SIG-M5 (cell line): ENCODE results near the gene TRIM72.
"Not testable (repeated sequence)": the region's sequence is repeated elsewhere in the genome, so short reads cannot be mapped to it uniquely, and the experiment has no call there.

Experiments
- DNase-seq: peaks from one replicate; lab custom pipeline; 2025; lab: John Stamatoyannopoulos, UW

TRIM72 gene

GRCh38 chr16:31190818-31191444 is 23.0 kb upstream of the TRIM72 start:
- DNase-seq = no peak

- DNase-seq = no peak
These were observed 22.1 kb upstream of the TRIM72 start for GRCh38 chr16:31191697-31192428.

- no peak for DNase-seq
These were observed 20.9 kb upstream of the TRIM72 start for GRCh38 chr16:31192856-31193642.

- no peak for DNase-seq
These were observed 20.0 kb upstream of the TRIM72 start for GRCh38 chr16:31193874-31194273.

GRCh38 chr16:31194898-31195297 is 19.0 kb upstream of the TRIM72 start:
- no peak for DNase-seq

GRCh38 chr16:31195861-31196260 is 18.1 kb upstream of the TRIM72 start:
- DNase-seq = not testable (repeated sequence)

GRCh38 chr16:31196324-31197088 is 17.4 kb upstream of the TRIM72 start:
- no peak for DNase-seq

- no peak for DNase-seq
These were observed 15.6 kb upstream of the TRIM72 start for GRCh38 chr16:31198207-31198882.

GRCh38 chr16:31199430-31200041 is 14.4 kb upstream of the TRIM72 start:
- no peak for DNase-seq

- not testable (repeated sequence) for DNase-seq
These were observed 13.8 kb upstream of the TRIM72 start for GRCh38 chr16:31200111-31200510.

- DNase-seq = no peak
These were observed 12.9 kb upstream of the TRIM72 start for GRCh38 chr16:31200821-31201568.

- DNase-seq = peak; percentile 17
These were observed 12.1 kb upstream of the TRIM72 start for GRCh38 chr16:31201582-31202413.

GRCh38 chr16:31202414-31203375 is 11.2 kb upstream of the TRIM72 start, which contains the start of gene PYCARD:
PYCARD (minus strand) TSS chr16:31202760; CDS start chr16:31202690, 70 bp downstream.
- DNase-seq = no peak

GRCh38 chr16:31204871-31205666 is 8.8 kb upstream of the TRIM72 start:
- no peak for DNase-seq

GRCh38 chr16:31206776-31207175 is 7.1 kb upstream of the TRIM72 start:
- DNase-seq = no peak

- no peak for DNase-seq
These were observed 577 bp upstream of the TRIM72 start for GRCh38 chr16:31213342-31213741.

GRCh38 chr16:31214708-31215286 is 878 bp downstream of the TRIM72 start:
- no peak for DNase-seq
